Islet precursor cell (in vitro differentiated cells): ENCODE measurements around the gene MTMR12.
A peak's percentile ranks its signal among the peaks of the same experiment; 100 is the strongest.
"Not testable (repeated sequence)": the region's sequence is repeated elsewhere in the genome, so short reads cannot be mapped to it uniquely, and the experiment has no call there.

Experiments used
- DNase-seq: peaks from one replicate; pipeline ENCODE4 v3.0.0-alpha.2; 2018

The MTMR12 gene

GRCh38 chr5:32322882-32323281 lies 10.1 kb upstream of the MTMR12 start:
- DNase-seq: no peak

DNA sequence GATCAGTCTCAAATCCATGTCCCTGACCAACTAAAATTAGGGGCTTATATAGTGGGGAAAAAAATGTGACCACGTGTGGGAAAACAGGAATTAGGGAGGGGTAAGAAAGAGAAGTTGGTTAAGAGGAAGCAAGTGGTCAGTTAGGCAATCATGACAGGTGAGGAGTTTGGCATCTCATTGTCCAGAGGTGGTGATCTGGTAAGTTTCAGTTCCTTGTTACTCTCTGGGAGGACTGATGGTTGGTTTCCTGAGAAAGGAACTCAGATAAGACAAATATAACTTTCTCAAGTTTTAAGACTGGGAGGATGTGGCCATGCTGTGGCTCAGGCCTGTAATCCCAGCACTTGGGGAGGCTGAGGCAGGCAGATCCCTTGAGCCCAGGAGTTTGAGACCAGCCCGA lies 9.0 kb upstream of the MTMR12 start:
- DNase-seq: not testable (repeated sequence)

GRCh38 chr5:32320576-32320975 lies 7.8 kb upstream of the MTMR12 start:
- no peak for DNase-seq

- DNase-seq: no peak
These were observed 7.3 kb upstream of the MTMR12 start for GRCh38 chr5:32319926-32320543.

DNA sequence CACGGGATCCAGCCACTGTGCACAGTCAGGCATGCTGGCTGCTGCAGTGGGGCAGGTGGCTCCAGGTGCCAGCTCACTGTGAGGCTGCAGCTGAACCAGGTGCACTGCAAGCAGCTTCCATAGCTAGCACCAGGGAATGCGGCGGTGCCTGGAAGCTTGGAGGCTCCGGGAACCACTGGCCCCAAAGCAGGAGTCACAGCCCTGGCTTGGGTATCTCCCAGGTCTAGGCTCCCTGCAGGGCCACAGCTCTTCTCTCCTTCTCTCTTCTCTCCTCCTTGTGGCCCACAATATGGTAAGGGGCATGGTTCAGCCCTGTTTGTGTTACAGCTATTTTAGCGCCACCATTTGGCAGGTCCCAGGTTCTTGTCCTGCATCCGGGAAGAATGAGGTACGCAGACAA lies 6.7 kb upstream of the MTMR12 start:
- no peak for DNase-seq

- no peak for DNase-seq
These were observed 4.3 kb upstream of the MTMR12 start for GRCh38 chr5:32317041-32317440.

DNA sequence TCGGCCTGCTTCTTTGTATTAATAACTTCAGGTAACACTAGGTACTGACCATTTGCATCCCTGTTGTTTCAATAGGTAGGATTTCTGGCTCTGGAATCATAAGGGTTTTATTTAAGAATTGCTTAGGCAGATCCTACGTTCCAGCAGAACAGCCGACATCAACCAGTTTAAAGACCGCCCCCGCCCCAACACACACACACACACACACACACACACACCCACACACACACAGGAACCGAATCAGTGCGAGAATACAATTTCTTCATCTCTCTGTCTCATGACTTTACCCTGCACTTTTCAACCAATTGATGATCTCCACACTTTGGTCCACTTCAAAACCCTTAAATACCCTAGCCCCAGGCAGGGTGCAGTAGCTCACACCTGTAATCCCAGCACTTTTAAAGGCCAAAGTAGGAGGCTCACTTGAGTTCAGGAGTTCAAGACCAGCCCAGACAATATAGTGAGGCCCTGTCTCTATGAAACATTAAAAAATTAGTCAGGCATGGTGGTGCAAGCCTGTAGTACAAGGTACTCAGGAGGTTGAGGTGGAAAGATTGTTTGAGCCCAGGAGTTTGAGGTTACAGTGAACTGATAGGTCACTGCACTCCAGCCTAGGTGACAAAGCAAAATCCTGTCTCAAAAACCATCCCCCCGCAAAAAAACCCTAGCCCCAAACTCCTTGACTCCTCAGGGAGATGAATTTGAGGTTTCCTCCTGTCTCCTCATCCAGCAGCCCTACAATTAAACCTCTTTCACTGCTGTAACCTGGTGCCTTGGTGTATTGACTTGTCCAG lies 2.7 kb upstream of the MTMR12 start:
- DNase-seq: no peak

GRCh38 chr5:32314658-32315057 lies 1.9 kb upstream of the MTMR12 start:
- DNase-seq: no peak

- not testable (repeated sequence) for DNase-seq
These were observed 1.4 kb upstream of the MTMR12 start for GRCh38 chr5:32314152-32314488.

DNA sequence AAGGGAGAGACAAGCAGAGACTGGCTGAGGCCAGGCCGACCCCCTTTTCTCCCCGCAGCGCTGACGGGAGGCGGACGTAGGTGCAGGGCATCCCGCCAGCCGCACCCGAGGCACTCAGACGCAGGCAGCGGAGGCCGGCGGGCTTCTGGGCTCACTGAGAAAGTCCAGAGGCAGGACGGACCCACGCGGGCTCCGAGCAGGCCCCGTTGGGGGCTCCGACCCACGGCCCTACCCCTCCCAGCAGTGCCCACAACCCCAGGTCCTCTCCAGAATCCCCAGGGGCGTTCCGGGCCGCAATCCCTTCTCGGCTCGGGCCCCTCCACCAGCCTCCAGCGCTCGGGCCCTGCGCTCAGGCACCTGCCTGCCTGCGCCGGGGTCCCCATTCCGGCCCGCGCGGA lies 543 bp downstream of the MTMR12 start:
- DNase-seq: peak; percentile 78

GRCh38 chr5:32311404-32312196 lies 1.1 kb downstream of the MTMR12 start:
- DNase-seq: no peak

GRCh38 chr5:32309761-32310160 lies 3.0 kb downstream of the MTMR12 start:
- DNase-seq: no peak

GRCh38 chr5:32308946-32309345 lies 3.8 kb downstream of the MTMR12 start:
- no peak for DNase-seq

GRCh38 chr5:32307769-32308194 lies 5.0 kb downstream of the MTMR12 start:
- no peak for DNase-seq

- DNase-seq: no peak
These were observed 8.1 kb downstream of the MTMR12 start for GRCh38 chr5:32304622-32305021.

DNA sequence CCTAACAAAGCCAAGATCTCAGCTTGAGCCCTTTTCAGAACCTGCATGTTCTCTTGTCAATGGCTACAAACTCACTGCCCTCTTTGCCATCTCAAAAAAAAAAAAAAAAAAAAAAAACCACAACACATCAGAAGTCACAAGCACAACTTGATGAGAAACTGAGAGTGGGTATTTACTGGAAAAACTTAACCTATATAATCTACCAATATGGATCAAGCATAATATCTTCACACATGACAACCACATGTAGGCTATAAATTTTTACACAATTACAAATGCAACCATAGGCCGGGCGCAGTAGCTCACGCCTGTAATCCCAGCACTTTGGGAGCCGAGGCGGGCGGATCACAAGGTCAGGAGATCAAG lies 9.0 kb downstream of the MTMR12 start:
- no peak for DNase-seq

GRCh38 chr5:32302835-32303754 lies 9.6 kb downstream of the MTMR12 start:
- DNase-seq: no peak

GRCh38 chr5:32301891-32302290 lies 10.8 kb downstream of the MTMR12 start:
- DNase-seq: no peak

GRCh38 chr5:32299059-32299677 lies 13.6 kb downstream of the MTMR12 start:
- DNase-seq: no peak

GRCh38 chr5:32298059-32298415 lies 14.7 kb downstream of the MTMR12 start:
- no peak for DNase-seq

- DNase-seq: no peak
These were observed 15.3 kb downstream of the MTMR12 start for GRCh38 chr5:32297181-32298058.
